HepG2 (cell line): ENCODE measurements around the gene ARPC1B. TPM values are rescaled to one million over a fixed set of nuclear protein-coding genes. Genes with fewer than 3 reads are reported as not detected.

Source experiments
- ARID2 ChIP-seq: sonication (generic); formaldehyde crosslinking; IDR thresholded peaks from 2 replicates; pipeline ENCODE4 v1.8.1; 2022; ENCODE audit warnings: mild to moderate bottlenecking, missing genetic modification reagents, borderline replicate concordance
- CEBPB ChIP-seq: IDR thresholded peaks from 2 replicates; pipeline ENCODE4 v1.6.1; 2011; ENCODE audit warnings: low read depth, low read length, improper control_type of control experiment, borderline replicate concordance
- GPN1 ChIP-seq: sonication (generic); formaldehyde crosslinking; IDR thresholded peaks from 2 replicates; pipeline ENCODE4 v1.5.1; 2020; ENCODE audit warnings: missing genetic modification reagents, borderline replicate concordance
- HOXA9 ChIP-seq: sonication (generic); formaldehyde crosslinking; IDR thresholded peaks from 2 replicates; pipeline ENCODE4 v1.8.1; 2022; ENCODE audit warnings: missing genetic modification reagents, mild to moderate bottlenecking, moderate library complexity, borderline replicate concordance
- NFE2 ChIP-seq: sonication (generic); formaldehyde crosslinking; IDR thresholded peaks from 2 replicates; pipeline ENCODE4 v1.4.0; 2020; ENCODE audit warnings: missing genetic modification reagents
- NFRKB ChIP-seq: fragments of 450-650 bp; IDR thresholded peaks from 2 replicates; pipeline ENCODE4 v1.6.1; 2017
- SAFB2 ChIP-seq: sonication (generic); formaldehyde crosslinking; IDR thresholded peaks from 2 replicates; pipeline ENCODE4 v1.5.1; 2020; ENCODE audit warnings: missing genetic modification reagents, low read depth, mild to moderate bottlenecking, borderline replicate concordance
- ZBTB14 ChIP-seq: sonication (generic); formaldehyde crosslinking; IDR thresholded peaks from 2 replicates; pipeline ENCODE4 v1.4.0; 2020; ENCODE audit warnings: missing genetic modification reagents
- ZBTB3 ChIP-seq: sonication (generic); formaldehyde crosslinking; IDR thresholded peaks from 2 replicates; pipeline ENCODE4 v1.4.0; 2020; ENCODE audit warnings: low read depth, mild to moderate bottlenecking, moderate library complexity, missing genetic modification reagents, borderline replicate concordance
- ZFP41 ChIP-seq: sonication (generic); formaldehyde crosslinking; IDR thresholded peaks from 2 replicates; pipeline ENCODE4 v1.4.0; 2020; ENCODE audit warnings: mild to moderate bottlenecking, missing genetic modification reagents, borderline replicate concordance
- ZNF101 ChIP-seq: sonication (generic); formaldehyde crosslinking; IDR thresholded peaks from 2 replicates; pipeline ENCODE4 v1.4.0; 2020; ENCODE audit warnings: mild to moderate bottlenecking, low read depth, missing genetic modification reagents, borderline replicate concordance
- ZNF124 ChIP-seq: sonication (generic); formaldehyde crosslinking; IDR thresholded peaks from 2 replicates; pipeline ENCODE4 v1.4.0; 2020; ENCODE audit warnings: missing genetic modification reagents
- ZNF343 ChIP-seq: sonication (generic); formaldehyde crosslinking; IDR thresholded peaks from 2 replicates; pipeline ENCODE4 v1.4.0; 2020; ENCODE audit warnings: mild to moderate bottlenecking, missing genetic modification reagents
- ZNF367 ChIP-seq: sonication (generic); formaldehyde crosslinking; IDR thresholded peaks from 2 replicates; pipeline ENCODE4 v1.4.0; 2020; ENCODE audit warnings: missing genetic modification reagents, borderline replicate concordance
- ZNF878 ChIP-seq: sonication (generic); formaldehyde crosslinking; IDR thresholded peaks from 2 replicates; pipeline ENCODE4 v1.8.1; 2023; ENCODE audit warnings: mild to moderate bottlenecking, missing genetic modification reagents, moderate library complexity
- polyA plus RNA-seq, 8 experiments: library from polyadenylated mRNA; depleted of rRNA in 3 of 8; stranded (reverse) in 7 of 8; unstranded in 1 of 8; fragments of >200 nt; fragmentation: Illumina TruSeq in 4 of 8; extraction: Trizol in 4 of 8; gene quantifications; 2 replicates each; pipeline versions ENCODE4 v1.2.1 to v1.2.3, GENCODE V29; 2011 to 2016; ENCODE audit warnings: low read depth in 4 of 8, missing spikeins in 1 of 8, mixed read lengths in 1 of 8; ENCODE audit not compliant: insufficient read depth in 1 of 8
- total RNA-seq, 5 experiments: library from RNA; depleted of rRNA; stranded (reverse); fragments of >200 nt; fragmentation: Illumina TruSeq; extraction: Trizol; gene quantifications; 2 replicates each; pipeline ENCODE4 v1.2.3, GENCODE V29; 2016; ENCODE audit warnings: low read depth in 1 of 5
- TF ChIP-seq, protein P1 (sequence below): fragments of 450-650 bp; IDR thresholded peaks from 2 replicates; pipeline ENCODE4 v1.6.1; 2017
- TF ChIP-seq, protein P2 (sequence below): sonication (generic); formaldehyde crosslinking; IDR thresholded peaks from 2 replicates; pipeline ENCODE4 v1.9.0; 2021; ENCODE audit warnings: missing genetic modification reagents, borderline replicate concordance
- TF ChIP-seq, protein P3 (sequence below): sonication (generic); formaldehyde crosslinking; IDR thresholded peaks from 2 replicates; pipeline ENCODE4 v1.4.0; 2020; ENCODE audit warnings: mild to moderate bottlenecking, missing genetic modification reagents

Gene ARPC1B
- total and polyA plus RNA-seq, 2 of the 13 experiments (the other 11 are each of a cell fraction or from before 2014, with no cell fraction given) = 72.9 to 89.1 TPM

GRCh38 chr7:99325592-99326407, 48.7 kb upstream of the ARPC1B start, which contains the start of gene ARPC1A (continued):
- TF ChIP-seq ZNF101 (no peak), ARID2 (CRISPR knock-in tag) (no peak), CEBPB (no peak), ZFP41 (CRISPR knock-in tag) (peak; percentile 83; the same call in 1 of the 2 replicates), ZNF343 (peak; percentile 58; the same call in 1 of the 2 replicates), ZBTB14 (CRISPR knock-in tag) (peak; percentile 72), NFE2 (CRISPR knock-in tag) (no peak), ZNF124 (0 out of 2 replicates have a peak, but pooled peaks have one; percentile 41), ZNF367 (CRISPR knock-in tag) (no peak; the same call in 1 of the 2 replicates), ZBTB3 (CRISPR knock-in tag) (no peak), SAFB2 (CRISPR knock-in tag) (peak; percentile 70), HOXA9 (CRISPR knock-in tag) (no peak), NFRKB (no peak), GPN1 (CRISPR knock-in tag) (no peak), ZNF878 (CRISPR knock-in tag) (0 out of 2 replicates have a peak, but pooled peaks have one; percentile 20)
- TF ChIP-seq, protein P1, sequence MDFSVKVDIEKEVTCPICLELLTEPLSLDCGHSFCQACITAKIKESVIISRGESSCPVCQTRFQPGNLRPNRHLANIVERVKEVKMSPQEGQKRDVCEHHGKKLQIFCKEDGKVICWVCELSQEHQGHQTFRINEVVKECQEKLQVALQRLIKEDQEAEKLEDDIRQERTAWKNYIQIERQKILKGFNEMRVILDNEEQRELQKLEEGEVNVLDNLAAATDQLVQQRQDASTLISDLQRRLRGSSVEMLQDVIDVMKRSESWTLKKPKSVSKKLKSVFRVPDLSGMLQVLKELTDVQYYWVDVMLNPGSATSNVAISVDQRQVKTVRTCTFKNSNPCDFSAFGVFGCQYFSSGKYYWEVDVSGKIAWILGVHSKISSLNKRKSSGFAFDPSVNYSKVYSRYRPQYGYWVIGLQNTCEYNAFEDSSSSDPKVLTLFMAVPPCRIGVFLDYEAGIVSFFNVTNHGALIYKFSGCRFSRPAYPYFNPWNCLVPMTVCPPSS = no peak
- TF ChIP-seq, protein P2, sequence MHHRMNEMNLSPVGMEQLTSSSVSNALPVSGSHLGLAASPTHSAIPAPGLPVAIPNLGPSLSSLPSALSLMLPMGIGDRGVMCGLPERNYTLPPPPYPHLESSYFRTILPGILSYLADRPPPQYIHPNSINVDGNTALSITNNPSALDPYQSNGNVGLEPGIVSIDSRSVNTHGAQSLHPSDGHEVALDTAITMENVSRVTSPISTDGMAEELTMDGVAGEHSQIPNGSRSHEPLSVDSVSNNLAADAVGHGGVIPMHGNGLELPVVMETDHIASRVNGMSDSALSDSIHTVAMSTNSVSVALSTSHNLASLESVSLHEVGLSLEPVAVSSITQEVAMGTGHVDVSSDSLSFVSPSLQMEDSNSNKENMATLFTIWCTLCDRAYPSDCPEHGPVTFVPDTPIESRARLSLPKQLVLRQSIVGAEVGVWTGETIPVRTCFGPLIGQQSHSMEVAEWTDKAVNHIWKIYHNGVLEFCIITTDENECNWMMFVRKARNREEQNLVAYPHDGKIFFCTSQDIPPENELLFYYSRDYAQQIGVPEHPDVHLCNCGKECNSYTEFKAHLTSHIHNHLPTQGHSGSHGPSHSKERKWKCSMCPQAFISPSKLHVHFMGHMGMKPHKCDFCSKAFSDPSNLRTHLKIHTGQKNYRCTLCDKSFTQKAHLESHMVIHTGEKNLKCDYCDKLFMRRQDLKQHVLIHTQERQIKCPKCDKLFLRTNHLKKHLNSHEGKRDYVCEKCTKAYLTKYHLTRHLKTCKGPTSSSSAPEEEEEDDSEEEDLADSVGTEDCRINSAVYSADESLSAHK (CRISPR knock-in tag) = no peak
- TF ChIP-seq, protein P3, sequence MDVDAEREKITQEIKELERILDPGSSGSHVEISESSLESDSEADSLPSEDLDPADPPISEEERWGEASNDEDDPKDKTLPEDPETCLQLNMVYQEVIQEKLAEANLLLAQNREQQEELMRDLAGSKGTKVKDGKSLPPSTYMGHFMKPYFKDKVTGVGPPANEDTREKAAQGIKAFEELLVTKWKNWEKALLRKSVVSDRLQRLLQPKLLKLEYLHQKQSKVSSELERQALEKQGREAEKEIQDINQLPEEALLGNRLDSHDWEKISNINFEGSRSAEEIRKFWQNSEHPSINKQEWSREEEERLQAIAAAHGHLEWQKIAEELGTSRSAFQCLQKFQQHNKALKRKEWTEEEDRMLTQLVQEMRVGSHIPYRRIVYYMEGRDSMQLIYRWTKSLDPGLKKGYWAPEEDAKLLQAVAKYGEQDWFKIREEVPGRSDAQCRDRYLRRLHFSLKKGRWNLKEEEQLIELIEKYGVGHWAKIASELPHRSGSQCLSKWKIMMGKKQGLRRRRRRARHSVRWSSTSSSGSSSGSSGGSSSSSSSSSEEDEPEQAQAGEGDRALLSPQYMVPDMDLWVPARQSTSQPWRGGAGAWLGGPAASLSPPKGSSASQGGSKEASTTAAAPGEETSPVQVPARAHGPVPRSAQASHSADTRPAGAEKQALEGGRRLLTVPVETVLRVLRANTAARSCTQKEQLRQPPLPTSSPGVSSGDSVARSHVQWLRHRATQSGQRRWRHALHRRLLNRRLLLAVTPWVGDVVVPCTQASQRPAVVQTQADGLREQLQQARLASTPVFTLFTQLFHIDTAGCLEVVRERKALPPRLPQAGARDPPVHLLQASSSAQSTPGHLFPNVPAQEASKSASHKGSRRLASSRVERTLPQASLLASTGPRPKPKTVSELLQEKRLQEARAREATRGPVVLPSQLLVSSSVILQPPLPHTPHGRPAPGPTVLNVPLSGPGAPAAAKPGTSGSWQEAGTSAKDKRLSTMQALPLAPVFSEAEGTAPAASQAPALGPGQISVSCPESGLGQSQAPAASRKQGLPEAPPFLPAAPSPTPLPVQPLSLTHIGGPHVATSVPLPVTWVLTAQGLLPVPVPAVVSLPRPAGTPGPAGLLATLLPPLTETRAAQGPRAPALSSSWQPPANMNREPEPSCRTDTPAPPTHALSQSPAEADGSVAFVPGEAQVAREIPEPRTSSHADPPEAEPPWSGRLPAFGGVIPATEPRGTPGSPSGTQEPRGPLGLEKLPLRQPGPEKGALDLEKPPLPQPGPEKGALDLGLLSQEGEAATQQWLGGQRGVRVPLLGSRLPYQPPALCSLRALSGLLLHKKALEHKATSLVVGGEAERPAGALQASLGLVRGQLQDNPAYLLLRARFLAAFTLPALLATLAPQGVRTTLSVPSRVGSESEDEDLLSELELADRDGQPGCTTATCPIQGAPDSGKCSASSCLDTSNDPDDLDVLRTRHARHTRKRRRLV (CRISPR knock-in tag) = no peak
